ENCODE data around the gene SGIP1.

SGIP1 gene

DNA sequence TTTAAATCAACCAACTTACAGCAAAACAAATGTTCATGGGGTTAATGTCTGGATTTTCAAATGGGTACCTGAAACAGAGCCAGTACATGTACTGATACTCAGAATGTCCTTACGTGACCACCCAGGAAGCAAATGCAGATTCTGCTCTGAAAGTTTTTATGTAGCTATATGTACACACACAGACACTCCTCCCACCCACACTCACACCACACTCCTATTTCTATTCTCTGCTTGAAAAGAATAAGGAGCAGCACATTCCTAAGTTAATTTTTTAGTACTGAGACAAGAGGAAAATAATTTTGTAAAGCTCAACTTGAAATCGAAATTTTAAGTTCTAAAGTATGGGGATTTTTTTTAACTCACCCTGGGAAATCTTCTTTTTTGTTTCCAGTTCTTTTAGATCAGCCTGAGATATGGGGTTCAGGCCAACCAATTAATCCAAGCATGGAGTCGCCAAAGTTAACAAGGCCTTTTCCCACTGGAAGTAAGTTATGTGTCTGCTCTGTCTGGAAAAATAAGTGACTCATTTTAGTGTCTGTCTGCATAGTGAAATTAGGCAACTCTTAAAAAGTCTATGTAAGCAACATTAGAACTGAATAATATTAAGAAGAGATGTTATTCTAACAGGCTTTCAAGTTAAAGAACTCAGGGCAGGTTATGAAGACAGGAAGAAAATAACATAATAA, 142.8 kb downstream of the SGIP1 start:
- in situ Hi-C loops (cut with HindIII; ENCODE audit: low sequenced_read_pairs), result no loop called here

DNA sequence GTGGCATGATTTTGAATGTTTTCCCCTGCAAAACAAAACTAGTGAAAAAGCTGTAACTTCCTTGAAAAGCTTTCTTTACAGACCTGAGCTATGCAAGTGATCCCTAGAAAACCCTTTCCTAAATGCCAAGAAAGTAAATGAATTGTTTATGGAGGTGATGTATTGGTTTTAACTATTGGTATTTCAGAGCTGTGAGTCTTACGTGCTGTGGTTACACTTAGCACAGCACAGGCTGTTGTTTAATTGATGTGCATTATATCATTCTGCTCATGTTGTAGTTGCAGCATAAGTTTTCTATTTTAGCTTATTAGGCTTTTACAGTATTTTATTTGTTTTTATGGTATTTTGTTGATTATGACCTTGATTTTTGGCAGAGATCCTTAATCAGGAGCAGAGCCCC, 144.2 kb downstream of the SGIP1 start:
- in situ Hi-C loops (cut with HindIII; ENCODE audit: low sequenced_read_pairs), result no loop called here

DNA sequence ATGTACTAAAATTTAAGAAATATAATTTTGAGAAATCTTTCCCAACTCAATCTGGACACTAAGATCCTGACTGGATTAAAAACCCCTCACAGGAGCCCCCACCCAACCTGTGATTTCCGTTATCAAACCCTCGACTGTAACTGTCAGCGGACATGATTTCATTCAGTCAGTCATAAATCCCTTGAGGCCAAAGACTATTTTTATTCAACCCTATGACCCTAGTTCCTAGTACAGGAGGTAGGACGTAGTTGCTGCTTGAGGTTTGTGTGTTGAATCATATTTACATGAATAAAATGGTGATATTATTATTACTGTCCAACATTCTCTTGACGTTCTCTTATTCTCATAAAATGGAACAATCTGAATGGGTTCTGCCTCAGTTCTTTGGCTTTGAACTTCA, 145.2 kb downstream of the SGIP1 start:
- in situ Hi-C loops (cut with HindIII; ENCODE audit: low sequenced_read_pairs), result no loop called here

DNA sequence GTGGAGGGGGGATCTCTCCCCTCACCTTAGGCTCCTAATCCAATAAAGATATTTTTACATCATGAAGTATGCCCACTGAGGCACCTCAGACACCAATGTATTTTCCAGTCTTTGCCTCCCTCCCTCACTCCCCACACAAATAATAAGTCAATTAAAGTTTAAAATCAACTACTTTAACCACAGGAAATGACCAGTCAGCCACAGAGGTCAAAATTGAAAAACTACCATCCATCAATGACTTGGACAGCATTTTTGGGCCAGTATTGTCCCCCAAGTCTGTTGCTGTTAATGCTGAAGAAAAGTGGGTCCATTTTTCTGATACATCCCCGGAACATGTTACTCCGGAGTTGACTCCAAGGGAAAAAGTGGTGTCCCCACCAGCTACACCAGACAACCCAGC, 147.7 kb downstream of the SGIP1 start:
- in situ Hi-C loops (cut with HindIII; ENCODE audit: low sequenced_read_pairs), result no loop called here

DNA sequence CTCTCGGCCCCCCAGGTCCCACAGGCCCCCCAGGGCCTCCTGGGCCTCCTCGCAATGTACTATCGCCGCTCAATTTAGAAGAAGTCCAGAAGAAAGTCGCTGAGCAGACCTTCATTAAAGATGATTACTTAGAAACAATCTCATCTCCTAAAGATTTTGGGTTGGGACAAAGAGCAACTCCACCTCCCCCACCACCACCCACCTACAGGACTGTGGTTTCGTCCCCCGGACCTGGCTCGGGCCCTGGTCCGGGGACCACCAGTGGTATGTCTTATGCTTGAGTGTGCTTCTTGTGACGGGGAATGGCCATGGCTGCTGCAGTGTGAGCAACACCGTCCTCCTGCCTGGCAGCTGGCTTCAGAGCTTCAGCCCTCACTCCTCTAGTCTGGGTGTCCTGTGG, 148.2 kb downstream of the SGIP1 start:
- in situ Hi-C loops (cut with HindIII; ENCODE audit: low sequenced_read_pairs), result no loop called here

DNA sequence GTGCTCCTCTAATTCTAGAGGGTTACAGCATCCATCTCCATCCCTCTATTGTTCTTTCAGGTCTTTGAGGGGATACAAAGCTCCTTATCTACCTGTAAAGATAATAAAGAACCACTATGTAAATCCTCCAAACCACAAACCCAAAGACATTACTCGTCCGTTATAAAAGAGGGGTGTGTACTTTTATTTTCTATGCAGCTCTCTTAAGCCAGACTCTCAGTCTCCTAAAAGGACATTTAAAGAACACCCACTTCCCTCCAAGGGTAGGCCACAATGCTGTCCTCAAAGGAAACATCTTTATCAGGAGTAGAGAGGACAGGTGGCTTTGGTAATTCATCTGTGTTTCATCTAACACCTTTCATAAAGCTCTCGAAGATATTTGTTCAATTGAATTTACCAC, 150.4 kb downstream of the SGIP1 start:
- in situ Hi-C loops (cut with HindIII; ENCODE audit: low sequenced_read_pairs), result no loop called here

DNA sequence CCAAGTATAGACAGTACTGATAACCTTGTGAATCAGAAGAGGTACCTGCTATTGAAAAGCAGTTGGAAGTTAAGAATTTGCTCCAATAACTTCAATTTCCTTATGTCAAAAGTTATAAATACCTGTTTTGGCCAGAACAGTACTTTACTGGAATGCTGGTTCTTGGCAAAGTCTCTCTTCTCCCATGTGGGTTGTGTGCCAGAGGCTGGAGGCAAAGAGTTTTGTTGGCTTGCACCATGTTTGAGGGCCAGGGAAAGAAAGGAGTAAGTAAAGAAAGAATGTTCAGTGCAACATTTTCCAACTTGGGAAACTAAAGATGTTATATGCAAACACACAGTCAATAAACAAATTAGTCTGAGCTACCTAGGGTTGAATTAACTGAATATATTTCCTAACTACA, 151.3 kb downstream of the SGIP1 start:
- in situ Hi-C loops (cut with HindIII; ENCODE audit: low sequenced_read_pairs), result no loop called here

DNA sequence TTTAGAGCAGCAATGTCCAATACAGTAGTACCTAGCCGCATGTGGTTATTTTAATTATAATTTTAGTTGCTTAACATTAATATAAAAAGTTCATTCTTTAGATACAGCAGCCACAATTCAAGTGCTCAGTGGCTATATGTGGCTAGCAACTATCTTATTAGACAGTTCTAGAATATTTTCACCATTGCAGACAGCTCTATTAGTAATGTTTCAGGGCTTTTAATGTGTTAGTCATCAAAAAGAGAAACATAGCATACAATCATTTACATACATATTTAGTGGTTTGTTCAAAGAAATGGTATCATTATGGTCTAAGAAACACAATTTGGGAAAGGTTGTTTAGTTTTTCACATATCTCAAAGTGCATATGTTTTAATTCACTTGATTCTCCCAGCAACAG, 151.7 kb downstream of the SGIP1 start:
- in situ Hi-C loops (cut with HindIII; ENCODE audit: low sequenced_read_pairs), result no loop called here

DNA sequence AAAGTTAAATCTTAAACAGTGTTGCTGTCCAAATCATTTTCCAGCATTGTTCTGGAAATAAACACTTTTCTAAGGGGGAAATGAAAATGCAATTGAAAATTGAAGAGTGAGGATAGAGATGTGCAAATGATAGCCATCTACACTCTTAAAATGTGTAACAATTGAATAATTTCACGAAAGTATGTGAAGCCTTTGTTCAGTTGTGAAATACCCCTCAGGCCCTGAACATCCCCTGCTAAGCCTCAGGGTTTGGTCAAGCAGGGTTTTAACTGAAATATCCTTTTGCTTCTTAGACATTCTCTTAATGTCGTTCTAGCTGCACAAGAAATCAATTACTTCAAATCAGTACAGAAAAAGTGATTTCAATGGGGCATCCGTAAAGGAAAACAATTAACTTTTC, 152.5 kb downstream of the SGIP1 start:
- in situ Hi-C loops (cut with HindIII; ENCODE audit: low sequenced_read_pairs), result no loop called here

DNA sequence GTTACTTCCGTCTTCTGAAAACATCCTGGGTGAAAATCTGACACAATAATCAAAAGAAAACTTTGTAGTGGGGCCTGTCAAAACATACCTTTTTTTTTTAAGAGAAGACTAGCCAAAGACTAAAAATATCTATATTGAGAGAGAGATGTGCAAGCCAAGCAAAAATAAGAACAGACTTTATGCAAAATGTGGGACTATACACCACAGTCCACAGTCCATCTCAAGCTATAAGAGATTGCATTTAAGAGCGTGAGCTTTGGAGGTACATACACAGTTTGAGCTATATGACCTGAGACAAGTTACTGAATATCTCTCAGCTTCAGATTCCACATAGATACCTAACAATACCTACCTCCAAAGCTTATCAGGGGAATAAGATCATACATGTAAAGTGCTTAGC, 153.4 kb downstream of the SGIP1 start:
- in situ Hi-C loops (cut with HindIII; ENCODE audit: low sequenced_read_pairs), result no loop called here

DNA sequence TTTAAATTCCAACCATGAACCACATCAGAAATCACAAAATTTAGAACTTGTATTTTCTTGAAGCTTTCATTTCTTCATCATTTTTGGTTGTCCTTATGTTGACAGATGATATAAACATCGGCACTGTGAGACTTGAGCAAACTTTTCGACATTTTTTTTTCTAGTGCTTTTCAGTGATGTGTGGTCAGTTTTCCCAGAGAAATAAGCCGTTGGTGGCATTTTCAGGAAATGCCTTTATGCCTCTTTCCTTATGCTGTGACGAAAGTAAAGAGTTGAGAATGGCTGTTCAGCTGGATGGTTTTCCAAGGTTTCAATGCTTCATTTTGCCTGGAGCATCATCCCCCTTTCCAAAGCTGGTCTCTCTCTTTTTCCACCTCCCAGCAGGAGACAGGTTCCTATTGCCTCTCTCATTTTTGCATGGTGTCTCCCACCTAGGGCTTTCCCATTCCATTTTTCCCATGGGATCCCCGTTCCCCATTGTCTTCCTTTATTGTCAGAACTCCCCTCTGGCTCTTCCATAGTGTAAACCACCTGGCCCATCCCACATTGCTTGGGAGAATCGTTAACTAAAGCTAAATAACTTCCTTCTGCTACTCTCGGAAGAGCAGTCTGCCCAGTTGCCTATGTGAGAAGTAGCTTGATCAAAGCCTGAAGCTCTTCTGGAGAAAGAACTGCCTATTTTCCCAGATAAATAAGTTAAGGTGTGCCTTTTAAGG, 156.9 kb downstream of the SGIP1 start:
- in situ Hi-C loops (cut with HindIII; ENCODE audit: low sequenced_read_pairs), result no loop called here

DNA sequence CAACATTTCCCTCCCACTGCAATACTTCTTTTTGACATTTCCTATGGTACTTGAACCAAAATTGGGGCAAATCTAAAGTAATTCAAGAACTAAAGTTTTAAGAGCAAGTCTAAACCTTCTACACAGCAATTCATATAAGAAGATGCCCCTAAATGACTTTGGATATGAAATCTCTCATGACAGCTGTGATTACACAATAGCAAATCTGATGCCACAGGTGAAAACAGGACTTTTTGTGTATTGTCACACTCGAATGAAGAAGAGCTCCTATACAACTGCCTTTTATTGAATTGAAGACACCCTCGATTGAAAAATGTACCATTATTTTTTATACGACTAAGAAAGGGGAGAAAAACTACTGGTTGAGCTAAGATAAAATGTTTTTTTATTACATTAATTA, 158.7 kb downstream of the SGIP1 start:
- in situ Hi-C loops (cut with HindIII; ENCODE audit: low sequenced_read_pairs), result no loop called here

DNA sequence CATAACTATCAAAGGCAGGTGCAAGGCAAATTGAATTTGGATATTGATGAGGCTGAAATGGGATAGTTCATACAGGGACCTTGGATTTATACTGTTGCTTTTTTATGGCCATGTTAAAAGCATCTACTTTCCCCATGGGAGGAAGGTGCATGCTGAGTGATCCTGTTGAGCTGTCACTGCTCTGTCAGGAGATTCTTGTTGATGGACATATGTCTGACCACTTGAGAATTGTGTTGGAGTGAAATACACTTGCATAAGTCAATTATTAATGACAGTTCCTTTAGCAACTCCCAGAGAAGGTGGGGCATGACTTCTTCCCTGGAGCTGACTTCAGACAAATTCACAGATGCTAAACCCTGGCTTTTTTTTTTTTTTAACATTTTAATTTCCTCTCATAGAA, 159.9 kb downstream of the SGIP1 start:
- in situ Hi-C loops (cut with HindIII; ENCODE audit: low sequenced_read_pairs), result no loop called here

DNA sequence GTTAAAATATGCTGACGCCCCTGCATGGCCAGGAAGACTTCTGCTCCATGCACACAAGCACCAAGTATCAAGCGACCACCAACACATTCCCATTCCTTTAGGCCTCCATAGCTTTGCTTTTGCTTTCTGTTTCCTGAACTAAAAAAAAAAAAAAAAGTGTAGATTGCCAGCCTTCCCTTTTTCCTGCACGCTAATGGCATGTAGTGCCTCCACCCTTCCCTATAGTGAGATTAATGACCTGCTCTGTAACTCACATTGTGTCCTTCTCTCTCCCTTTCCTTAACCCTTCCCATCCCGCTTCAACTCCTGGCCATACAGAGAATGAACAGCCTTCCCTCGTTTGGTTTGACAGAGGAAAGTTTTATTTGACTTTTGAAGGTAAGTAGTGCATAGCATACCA, 161.2 kb downstream of the SGIP1 start:
- in situ Hi-C loops (cut with HindIII; ENCODE audit: low sequenced_read_pairs), result no loop called here

DNA sequence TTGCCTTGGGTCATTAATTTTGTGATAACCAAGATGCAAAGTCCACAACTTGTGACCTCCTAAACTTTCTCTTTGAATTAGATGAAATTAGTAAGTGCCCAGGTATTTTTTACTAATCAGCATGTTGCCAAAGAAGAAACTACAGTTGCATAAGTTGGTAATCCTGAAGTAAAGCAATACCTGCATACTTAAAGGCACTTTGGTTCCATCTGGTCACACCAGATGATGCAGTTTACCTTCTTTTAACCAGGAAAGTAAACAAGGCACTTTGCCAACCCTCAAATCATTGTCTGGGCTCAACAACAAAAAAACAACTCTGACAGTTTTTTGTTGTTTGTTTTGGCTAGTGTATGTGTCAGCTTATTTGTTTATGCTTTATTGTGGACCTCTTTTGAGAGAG, 162.8 kb downstream of the SGIP1 start:
- in situ Hi-C loops (cut with HindIII; ENCODE audit: low sequenced_read_pairs), result no loop called here

DNA sequence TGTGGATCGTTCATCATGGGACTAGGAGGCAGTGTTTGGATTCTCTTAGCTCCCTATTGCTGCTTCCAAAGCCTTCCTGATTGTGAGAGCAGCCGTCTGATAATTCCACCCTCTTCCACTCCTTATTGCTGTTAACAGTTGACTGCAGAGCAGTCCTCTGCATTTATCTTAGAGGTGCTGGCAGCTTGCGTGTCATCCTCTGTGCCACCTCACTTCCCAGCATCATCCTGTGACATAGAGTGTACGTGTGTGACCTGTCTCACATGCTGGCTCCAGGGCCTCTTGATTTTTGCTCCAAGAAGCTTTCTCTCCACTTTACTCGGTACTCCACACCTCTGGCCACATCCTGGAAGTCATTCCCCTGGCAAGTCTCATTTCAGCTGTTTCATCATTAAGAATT, 165.3 kb downstream of the SGIP1 start:
- in situ Hi-C loops (cut with HindIII; ENCODE audit: low sequenced_read_pairs), result no loop called here

DNA sequence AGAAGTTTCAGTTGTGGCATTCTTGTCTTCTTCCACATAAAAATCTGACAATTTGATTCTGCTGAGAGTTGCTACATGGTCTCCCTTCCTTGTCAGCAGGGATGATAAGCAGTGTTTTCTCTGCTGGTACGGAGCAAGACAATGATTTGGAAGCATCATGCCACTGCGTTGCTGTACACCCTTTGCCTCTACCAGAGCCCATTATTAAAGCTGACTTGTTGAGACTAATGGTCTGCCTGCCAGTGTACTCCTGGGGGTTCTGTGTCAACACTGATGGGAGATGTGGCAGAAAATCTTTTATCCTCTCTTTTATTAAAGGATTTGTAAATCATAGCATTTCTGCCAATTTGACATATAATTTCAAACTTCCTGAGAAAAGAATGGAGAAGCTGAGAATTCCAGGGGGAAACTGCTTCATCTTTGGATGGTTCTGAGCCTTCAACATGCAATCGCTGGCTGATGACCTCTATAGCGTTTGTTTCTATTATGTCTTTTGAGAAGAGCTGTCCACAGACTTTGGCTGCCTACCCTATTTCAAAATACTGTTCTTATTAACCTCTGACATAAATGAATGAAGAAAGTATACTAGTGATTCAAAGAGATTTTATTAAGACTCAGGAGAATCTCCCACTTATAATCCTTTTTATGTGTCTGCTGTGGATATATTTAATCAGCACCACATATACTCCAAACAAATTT, 170.4 kb downstream of the SGIP1 start:
- in situ Hi-C loops (cut with HindIII; ENCODE audit: low sequenced_read_pairs), result loop anchor here (25.0 kb wide), 1 partner anchor 442 kb away; no protein-coding TSS in a partner anchor

DNA sequence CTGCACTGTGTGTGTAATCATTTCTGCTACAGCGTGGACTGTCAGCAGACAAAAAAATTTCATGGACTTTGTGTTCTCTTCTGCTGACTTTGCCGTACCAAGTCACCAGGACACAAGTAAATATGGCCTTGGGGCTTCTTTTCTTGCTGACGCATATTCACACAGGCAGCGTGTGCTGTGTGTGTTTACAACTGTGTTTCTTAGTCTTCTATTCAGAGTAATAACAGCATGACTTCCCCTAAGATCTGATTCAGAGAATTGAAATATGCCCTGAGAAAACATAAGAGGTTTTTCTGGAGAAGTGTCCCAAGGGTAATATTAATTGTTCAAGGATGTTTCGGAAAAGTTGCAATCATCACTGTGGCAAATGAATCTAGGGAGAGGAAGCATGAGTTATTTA, 171.2 kb downstream of the SGIP1 start:
- in situ Hi-C loops (cut with HindIII; ENCODE audit: low sequenced_read_pairs), result loop anchor here (25.0 kb wide), 1 partner anchor 443 kb away; no protein-coding TSS in a partner anchor

DNA sequence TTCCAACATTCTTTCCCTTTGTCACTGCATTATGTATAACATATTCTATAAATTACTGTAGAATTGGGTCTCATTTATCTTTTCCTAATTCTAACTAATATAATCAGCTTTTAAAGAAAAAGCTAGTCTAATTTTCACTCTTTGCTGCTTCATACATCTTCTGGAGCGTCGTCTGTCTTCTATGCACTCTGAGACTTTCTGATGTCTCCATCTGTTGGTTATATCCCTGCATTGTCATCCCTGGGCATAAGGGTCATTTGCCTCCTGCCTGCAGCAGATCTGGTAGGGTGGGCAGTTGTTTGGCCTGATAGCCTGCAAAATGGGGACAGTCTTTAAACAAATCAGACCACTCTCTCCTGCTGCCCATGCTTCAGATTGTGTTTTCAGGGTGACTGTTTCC, 177.5 kb downstream of the SGIP1 start:
- in situ Hi-C loops (cut with HindIII; ENCODE audit: low sequenced_read_pairs), result loop anchor here (25.0 kb wide), 1 partner anchor 449 kb away; no protein-coding TSS in a partner anchor

DNA sequence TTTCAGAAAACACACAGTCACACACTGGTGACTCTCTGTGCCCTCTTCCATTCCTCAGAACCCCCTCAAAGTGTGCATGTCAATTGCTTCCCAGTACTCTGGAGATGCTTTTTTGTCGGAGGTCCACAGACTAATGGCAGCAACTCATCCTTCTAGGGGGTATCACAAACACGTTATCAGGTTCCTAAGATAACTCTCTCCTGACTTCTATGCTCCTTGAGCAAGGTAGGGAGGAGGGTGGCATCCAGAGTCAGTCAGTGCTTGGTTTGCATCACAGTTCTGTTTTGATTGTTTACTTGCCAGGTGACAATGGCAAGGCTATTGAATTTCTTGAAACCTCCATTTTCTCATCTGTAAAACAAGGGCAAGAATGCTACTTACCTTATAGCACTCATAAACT, 178.9 kb downstream of the SGIP1 start:
- in situ Hi-C loops (cut with HindIII; ENCODE audit: low sequenced_read_pairs), result loop anchor here (25.0 kb wide), 1 partner anchor 451 kb away; no protein-coding TSS in a partner anchor

DNA sequence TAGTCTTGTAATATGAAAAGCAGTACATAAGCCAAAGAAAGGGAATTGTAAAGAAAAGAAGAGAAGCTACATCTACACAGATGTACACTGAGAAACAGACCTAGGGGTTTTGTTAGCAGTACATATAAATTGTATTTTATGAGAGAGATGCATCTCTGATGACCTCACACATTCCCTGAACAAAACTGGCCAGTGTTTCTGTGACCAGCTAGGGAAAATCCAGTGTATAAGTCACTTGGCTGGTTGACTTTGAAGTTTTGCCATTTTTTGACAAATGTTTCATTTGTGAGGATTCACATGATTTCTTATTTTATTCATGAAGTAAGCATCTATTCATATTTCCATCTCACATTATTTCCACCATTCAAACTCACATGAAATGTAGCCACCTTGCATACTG, 190.0 kb downstream of the SGIP1 start:
- in situ Hi-C loops (cut with HindIII; ENCODE audit: low sequenced_read_pairs), result loop anchor here (25.0 kb wide), 1 partner anchor 462 kb away; no protein-coding TSS in a partner anchor

Measured in endothelial cell of hepatic sinusoid (primary cell).